Raji (cell line): ENCODE data around the gene TPRKB.
A peak's percentile ranks its signal among the peaks of the same experiment; 100 is the strongest.
"Not testable (repeated sequence)": the region's sequence is repeated elsewhere in the genome, so short reads cannot be mapped to it uniquely, and the experiment has no call there.

Experiments
- POLR2A ChIP-seq: IDR thresholded peaks from 2 replicates; pipeline ENCODE4 v1.6.1; 2011; ENCODE audit warnings: low read depth, low read length, control low read depth; ENCODE audit not compliant: insufficient read depth

The TPRKB gene

DNA sequence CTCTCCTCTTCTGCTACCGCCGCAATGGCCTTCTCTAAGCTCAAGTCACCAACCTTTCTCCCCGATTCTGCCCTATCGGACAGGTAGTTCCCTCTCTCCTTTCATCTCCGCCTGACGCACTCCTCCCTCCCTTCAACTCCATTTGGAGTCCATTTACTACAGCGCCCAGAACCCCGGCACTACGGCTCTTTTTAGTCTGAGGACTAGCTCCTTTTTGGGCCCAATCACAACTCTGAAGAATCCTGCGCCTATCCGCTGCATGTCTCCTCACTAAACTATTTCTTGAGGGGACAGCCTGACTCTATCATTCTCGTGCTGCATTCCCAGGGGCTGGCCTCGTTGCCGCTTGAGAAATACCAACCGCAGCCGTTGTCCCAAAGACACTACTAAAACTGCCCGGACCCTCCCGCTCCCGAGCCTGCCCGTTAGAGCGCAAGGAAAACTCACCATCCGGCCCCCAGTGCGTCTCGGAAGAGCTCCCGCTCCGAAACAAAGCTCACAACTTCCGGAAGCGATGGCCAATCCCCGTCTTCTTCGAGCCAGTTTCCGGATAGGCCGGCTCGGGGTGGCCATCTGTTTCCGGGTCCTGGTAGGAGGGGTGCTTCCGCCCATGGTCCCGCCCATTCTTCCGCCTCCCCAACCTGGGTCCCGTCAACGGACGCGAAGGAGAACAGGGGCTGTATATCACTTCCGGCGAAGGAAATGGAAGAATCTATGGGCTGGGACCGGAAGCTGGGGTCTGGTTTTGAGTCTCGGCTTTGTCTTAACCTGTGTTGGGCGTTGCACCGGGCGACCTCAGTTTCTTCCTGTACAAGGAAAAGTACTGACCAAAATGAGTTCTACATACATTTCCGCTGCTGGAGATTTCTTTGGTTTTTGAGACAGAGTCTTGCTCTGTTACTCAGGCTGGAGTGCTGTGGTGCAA lies at the start of gene TPRKB:
Gene TPRKB, minus strand, starts transcription at position 491 of the 925 bp plus-strand sequence. CDS start 2,776 bp downstream, outside the sequence.
- peak; percentile 73 for TF ChIP-seq POLR2A

GRCh38 chr2:73783883-73784282 lies 46.7 kb upstream of the TPRKB start, which contains the start of gene C2orf78:
C2orf78 (plus strand) TSS chr2:73784183; CDS start chr2:73784310, 127 bp downstream.
- not testable (repeated sequence) for TF ChIP-seq POLR2A

DNA sequence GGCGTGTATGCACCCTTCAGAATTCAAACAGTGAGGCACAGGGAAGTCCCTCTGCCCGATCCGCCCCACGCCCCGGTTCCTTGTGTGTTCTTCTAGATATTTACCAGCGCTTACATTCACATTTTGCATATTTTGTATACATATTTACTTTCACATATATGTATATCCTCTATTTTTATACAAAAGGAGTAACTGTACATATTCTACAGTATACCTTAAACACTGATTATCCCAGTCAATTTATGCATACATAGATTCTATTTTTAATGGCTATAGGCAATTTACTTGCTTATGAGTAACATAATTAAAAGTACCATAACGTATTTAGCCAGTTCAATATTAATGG lies 43.1 kb upstream of the TPRKB start:
- no peak for TF ChIP-seq POLR2A

- TF ChIP-seq POLR2A: peak; percentile 96
These were observed 42.5 kb upstream of the TPRKB start, which contains the start of gene DUSP11 for GRCh38 chr2:73779467-73780236. DUSP11 (minus strand) TSS chr2:73780103; CDS start chr2:73779974, 129 bp downstream.

DNA sequence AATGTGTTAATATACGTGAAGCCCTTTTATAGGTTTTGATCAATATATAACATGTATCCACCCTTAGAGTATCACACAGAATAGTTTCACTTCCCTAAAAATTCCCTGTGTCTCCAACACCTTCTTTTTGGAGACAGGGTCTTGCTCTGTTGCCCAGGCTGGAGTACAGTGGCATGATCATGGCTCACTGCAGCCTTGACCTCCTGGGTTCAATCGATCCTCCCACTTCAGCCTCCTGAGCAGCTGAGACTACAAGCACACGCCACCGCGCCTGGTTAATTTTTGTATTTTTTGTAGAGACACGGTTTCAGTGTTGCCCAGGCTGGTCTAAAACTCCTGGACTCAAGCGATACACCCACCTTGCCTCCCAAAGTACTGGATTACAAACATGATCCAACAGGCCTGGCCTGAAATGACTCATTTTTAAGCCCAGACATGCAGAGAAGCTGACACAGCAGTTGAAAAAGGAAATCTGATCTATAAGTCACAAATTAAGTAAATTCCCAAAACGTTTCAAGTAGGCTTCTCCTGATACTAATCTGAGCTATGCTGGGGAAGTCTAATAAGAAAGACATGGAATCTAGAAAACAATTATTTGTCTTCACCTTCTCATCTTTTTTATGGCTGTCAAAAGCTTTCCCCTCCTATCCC lies 39.8 kb upstream of the TPRKB start:
- TF ChIP-seq POLR2A: no peak

GRCh38 chr2:73776381-73776780 lies 39.2 kb upstream of the TPRKB start:
- TF ChIP-seq POLR2A: no peak

DNA sequence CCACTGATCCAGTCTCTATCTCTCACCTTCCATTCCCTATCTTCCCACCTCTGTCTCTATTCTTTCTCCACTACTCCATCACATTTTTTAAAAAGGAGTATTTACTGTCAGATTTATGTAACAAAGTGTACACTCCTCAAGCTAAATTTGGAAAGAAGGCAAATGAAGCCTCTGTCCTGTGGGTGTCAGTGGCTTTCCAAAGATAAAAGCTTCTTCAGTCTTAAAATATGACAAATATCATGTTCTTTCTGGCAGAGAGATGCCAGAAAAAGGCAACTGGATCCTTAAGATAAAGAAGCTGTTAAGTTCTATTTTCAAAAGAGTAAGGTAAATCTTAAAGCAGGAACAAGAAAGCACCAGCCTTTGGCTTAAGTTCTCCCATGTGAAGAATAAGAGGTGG lies 35.7 kb upstream of the TPRKB start:
- TF ChIP-seq POLR2A: no peak

DNA sequence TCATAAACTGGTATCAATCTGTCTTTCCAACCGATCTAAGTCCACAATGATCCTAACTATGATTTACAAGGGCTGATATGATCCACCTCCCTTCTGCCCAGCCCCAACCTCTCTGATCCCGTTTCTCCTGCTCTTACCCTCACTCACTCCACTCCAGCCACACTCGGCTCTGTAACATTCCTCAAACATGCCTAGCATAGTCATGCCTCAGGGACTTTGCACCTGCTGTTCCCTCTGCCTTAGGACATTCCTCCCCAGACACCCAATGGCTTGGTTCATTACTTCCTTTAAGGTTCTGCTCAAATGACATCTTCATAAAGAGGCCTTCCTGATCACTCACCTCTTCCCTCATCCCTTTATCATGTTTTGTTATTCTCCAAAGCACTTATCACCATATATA lies 33.6 kb upstream of the TPRKB start:
- no peak for TF ChIP-seq POLR2A

GRCh38 chr2:73766994-73767393 lies 29.8 kb upstream of the TPRKB start:
- TF ChIP-seq POLR2A: no peak

DNA sequence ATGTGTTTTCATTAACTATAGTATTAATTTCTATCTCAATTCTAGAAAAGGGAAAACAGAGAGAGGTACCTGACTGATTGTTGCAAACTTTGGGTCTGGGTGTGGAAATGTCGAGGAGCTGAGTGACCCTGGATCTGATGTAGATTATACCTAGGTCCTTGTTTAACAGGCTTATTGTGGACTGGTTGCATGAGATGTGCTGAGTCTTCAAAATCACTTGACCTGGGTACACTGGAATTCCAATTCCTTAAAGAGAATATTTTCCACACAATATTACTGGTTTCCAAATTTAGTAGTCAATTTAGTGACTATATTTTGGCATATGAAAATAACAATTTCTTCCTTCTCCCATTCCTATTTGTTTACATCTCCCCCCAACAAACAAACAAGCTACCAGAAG lies 29.2 kb upstream of the TPRKB start:
- TF ChIP-seq POLR2A: no peak

GRCh38 chr2:73764945-73765344 lies 27.8 kb upstream of the TPRKB start:
- no peak for TF ChIP-seq POLR2A

GRCh38 chr2:73762571-73762970 lies 25.4 kb upstream of the TPRKB start:
- TF ChIP-seq POLR2A: no peak

DNA sequence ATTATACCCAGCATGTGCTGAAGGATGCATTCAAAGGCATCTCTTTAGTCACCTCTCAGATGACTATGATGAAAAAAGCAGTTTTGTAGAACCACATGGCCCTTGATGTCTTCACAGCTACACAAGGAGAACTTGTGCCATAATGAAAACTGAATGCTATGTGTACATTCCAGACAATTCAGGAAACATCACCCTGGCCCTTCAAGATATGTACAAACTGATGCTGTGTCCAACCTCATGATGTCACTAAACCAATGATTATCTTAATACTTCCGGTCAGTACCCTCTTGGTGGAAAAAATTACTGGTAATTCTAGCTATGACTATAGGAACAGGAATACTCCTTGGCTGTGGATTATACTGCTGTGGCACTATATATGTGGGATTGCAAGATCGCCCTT lies 22.8 kb upstream of the TPRKB start:
- TF ChIP-seq POLR2A: no peak

- no peak for TF ChIP-seq POLR2A
These were observed 22.2 kb upstream of the TPRKB start for GRCh38 chr2:73759285-73759764.

DNA sequence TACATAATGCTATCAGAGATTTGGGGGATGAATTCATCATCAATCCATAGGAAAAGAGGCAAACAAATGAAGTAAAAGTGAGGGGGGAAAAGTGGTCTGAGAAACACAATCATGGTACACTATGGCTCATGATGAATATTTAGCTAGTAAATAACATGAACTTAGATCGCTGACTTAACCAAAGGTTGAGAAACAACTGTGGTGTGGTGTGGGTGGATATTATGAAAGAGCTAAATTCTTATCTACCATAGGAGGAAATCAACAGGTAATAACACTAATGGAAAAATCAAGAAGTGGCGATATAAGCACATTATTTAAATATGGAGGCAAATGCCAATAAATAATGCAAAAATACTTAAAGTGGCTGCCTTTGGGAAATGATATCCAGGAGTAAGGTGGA lies 12.2 kb upstream of the TPRKB start:
- no peak for TF ChIP-seq POLR2A
